Neural progenitor cell (in vitro differentiated cells): ENCODE measurements around the gene POLR3B.

Source experiments
- EZH2 ChIP-seq: fragments of 200-600 bp; sonication (generic); IDR thresholded peaks from 2 replicates; pipeline ENCODE4 v1.6.1; 2017; ENCODE audit warnings: antibody characterized with exemption, mild to moderate bottlenecking, moderate library complexity
- EZH2phosphoT487 ChIP-seq: fragments of 200-600 bp; sonication (generic); IDR thresholded peaks from 2 replicates; pipeline ENCODE4 v1.6.1; 2017; ENCODE audit warnings: antibody characterized with exemption
- TF ChIP-seq, protein P1 (sequence below): fragments of 200-600 bp; sonication (generic); IDR thresholded peaks from 2 replicates; pipeline ENCODE4 v1.5.1; 2017; ENCODE audit warnings: antibody characterized with exemption, mild to moderate bottlenecking

DNA sequence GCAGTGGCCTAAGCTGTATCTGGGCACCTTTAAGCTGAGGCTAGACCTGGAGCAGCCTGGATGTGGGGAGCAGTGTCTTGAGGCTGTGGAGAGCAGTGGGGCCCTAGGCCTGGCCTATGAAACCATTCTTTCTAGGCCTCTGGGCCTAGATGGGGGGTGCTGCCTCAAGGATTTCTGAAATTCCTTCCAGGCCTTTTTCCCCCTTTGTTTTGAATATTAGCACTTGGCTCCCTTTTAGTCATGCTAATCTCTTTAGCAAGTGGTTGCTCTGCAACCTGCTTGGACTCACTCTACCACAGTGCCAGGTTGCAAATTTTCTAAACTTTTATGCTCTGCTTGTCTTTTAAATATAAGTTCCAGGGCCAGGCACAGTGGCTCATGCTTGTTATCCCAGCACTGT lies 183.7 kb downstream of the POLR3B start:
- TF ChIP-seq, protein P1, sequence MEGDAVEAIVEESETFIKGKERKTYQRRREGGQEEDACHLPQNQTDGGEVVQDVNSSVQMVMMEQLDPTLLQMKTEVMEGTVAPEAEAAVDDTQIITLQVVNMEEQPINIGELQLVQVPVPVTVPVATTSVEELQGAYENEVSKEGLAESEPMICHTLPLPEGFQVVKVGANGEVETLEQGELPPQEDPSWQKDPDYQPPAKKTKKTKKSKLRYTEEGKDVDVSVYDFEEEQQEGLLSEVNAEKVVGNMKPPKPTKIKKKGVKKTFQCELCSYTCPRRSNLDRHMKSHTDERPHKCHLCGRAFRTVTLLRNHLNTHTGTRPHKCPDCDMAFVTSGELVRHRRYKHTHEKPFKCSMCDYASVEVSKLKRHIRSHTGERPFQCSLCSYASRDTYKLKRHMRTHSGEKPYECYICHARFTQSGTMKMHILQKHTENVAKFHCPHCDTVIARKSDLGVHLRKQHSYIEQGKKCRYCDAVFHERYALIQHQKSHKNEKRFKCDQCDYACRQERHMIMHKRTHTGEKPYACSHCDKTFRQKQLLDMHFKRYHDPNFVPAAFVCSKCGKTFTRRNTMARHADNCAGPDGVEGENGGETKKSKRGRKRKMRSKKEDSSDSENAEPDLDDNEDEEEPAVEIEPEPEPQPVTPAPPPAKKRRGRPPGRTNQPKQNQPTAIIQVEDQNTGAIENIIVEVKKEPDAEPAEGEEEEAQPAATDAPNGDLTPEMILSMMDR: no peak
- TF ChIP-seq EZH2 (no peak), EZH2phosphoT487 (no peak)
